A673 (cell line): ENCODE data around the gene KIAA0040. TPM values are rescaled to one million over a fixed set of nuclear protein-coding genes. Genes with fewer than 3 reads are reported as not detected.

ENCODE experiments used
- BruUV-seq: library from RNA; stranded (reverse); fragments of 400-500 nt; replicated peaks from 2 replicates; lab custom pipeline; 2021; lab: Mats Ljungman, UMichigan
- CTCF ChIA-PET: fragments of 300-600 bp; sonication (Branson Sonifier 250); formaldehyde crosslinking; loops from one replicate; lab custom pipeline; 2022; ENCODE audit warnings: antibody characterized with exemption; lab: Charles Lee
- POLR2A ChIA-PET: fragments of 300-600 bp; sonication (Branson Sonifier 250); formaldehyde crosslinking; loops from one replicate; lab custom pipeline; 2022; ENCODE audit warnings: antibody characterized with exemption; ENCODE audit not compliant: low non-redundant PET; lab: Charles Lee
- DNase-seq: peaks from one replicate; pipeline ENCODE4 v3.0.0-alpha.2; 2015; ENCODE audit warnings: low spot score
- H3K27ac ChIP-seq: fragments of 200-600 bp; sonication (generic); 2 replicates; pipeline ENCODE4 v1.5.1; 2016; ENCODE audit warnings: mixed run types, low read depth, mild to moderate bottlenecking, mixed read lengths, antibody characterized with exemption, low read length; ENCODE audit not compliant: poor library complexity, severe bottlenecking
- H3K27me3 ChIP-seq: fragments of 200-600 bp; sonication (generic); replicated peaks from 2 replicates; pipeline ENCODE4 v1.6.1; 2017; ENCODE audit warnings: mixed run types, low read depth, mild to moderate bottlenecking, mixed read lengths, antibody characterized with exemption, low read length; ENCODE audit not compliant: insufficient read depth, poor library complexity
- H3K36me3 ChIP-seq: fragments of 200-600 bp; sonication (generic); 2 replicates; pipeline ENCODE4 v1.6.1; 2016; ENCODE audit warnings: mixed run types, mild to moderate bottlenecking, mixed read lengths, antibody characterized with exemption, low read length; ENCODE audit not compliant: insufficient read depth, poor library complexity, severe bottlenecking
- H3K4me1 ChIP-seq: fragments of 200-600 bp; sonication (generic); 2 replicates; pipeline ENCODE4 v1.6.1; 2017; ENCODE audit warnings: mixed run types, mild to moderate bottlenecking, mixed read lengths, antibody characterized with exemption, low read length; ENCODE audit not compliant: insufficient read depth, poor library complexity, severe bottlenecking
- H3K4me3 ChIP-seq: fragments of 200-600 bp; sonication (generic); 2 replicates; pipeline ENCODE4 v1.5.1; 2016; ENCODE audit warnings: low read depth, mixed run types, mild to moderate bottlenecking, mixed read lengths, low read length; ENCODE audit not compliant: poor library complexity, severe bottlenecking
- H3K9me3 ChIP-seq: fragments of 200-600 bp; sonication (generic); 2 replicates; pipeline ENCODE4 v1.6.1; 2016; ENCODE audit warnings: mixed run types, low read depth, mild to moderate bottlenecking, mixed read lengths, antibody characterized with exemption, low read length; ENCODE audit not compliant: poor library complexity, severe bottlenecking
- EZH2 ChIP-seq: fragments of 200-600 bp; sonication (generic); IDR thresholded peaks from 2 replicates; pipeline ENCODE4 v1.6.1; 2017; ENCODE audit warnings: borderline replicate concordance, low read depth, mild to moderate bottlenecking, mixed read lengths, antibody characterized with exemption, low read length; ENCODE audit not compliant: poor library complexity, severe bottlenecking
- intact Hi-C: fragments of 100-400 bp; cut with micrococcal nuclease; formaldehyde crosslinking; loops from one replicate; pipeline ENCODE4 v1.10.0; 2022; ENCODE audit not compliant: unreplicated experiment
- total RNA-seq: library from RNA; stranded (reverse); gene quantifications from 2 replicates; pipeline ENCODE4 v1.2.3, GENCODE V29; 2021
- TF ChIP-seq, protein P1 (sequence below): fragments of 300-800, 200-600 bp; sonication (generic); conservative IDR thresholded peaks from 2 replicates; pipeline ENCODE4 v1.5.1; 2017; ENCODE audit warnings: low read depth, mild to moderate bottlenecking, antibody characterized with exemption, low read length, moderate library complexity, mixed read lengths

Gene KIAA0040
- total RNA-seq, 1 experiment from 2014 or later, result not detected

DNA sequence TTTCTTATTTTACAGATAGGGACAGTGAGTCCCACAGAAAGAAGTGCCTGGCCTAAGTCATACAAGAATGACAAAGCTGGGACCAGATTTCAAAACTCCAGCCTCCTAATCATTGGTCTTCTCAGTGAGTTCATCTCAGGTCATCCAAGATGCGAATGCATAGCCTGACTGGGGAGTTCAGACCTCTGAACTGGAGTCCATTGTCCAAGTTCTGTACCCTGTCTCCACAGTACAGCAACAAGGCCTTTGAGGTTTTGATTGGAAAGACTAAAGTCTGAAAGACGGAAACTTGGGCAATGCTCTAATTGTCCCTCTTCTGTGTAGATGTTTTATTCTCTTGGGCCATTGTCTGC lies 63.0 kb downstream of the KIAA0040 start:
- Histone ChIP-seq H3K36me3 (no peaks in the 10 kb centered on the region), H3K4me1 (peaks cover 20% of the 10 kb centered on the region), H3K27ac (peak overlapping the region; percentile 72), H3K27me3 (no peaks in the 10 kb centered on the region), H3K4me3 (no peak overlapping the region), H3K9me3 (no peaks in the 10 kb centered on the region)
- no TSS peak for BruUV-seq
- TF ChIP-seq, protein P1, sequence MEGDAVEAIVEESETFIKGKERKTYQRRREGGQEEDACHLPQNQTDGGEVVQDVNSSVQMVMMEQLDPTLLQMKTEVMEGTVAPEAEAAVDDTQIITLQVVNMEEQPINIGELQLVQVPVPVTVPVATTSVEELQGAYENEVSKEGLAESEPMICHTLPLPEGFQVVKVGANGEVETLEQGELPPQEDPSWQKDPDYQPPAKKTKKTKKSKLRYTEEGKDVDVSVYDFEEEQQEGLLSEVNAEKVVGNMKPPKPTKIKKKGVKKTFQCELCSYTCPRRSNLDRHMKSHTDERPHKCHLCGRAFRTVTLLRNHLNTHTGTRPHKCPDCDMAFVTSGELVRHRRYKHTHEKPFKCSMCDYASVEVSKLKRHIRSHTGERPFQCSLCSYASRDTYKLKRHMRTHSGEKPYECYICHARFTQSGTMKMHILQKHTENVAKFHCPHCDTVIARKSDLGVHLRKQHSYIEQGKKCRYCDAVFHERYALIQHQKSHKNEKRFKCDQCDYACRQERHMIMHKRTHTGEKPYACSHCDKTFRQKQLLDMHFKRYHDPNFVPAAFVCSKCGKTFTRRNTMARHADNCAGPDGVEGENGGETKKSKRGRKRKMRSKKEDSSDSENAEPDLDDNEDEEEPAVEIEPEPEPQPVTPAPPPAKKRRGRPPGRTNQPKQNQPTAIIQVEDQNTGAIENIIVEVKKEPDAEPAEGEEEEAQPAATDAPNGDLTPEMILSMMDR, result no peak
- TF ChIP-seq EZH2, result no peak
- CTCF ChIA-PET, result no interaction called here
- intact Hi-C loops, result loop anchor here (10.0 kb wide), 1 partner anchor 355 kb away; no protein-coding TSS in a partner anchor
- DNase-seq, result no peak
- POLR2A ChIA-PET, result no interaction called here

GRCh38 chr1:175129182-175129581 lies 63.4 kb downstream of the KIAA0040 start:
- Histone ChIP-seq H3K36me3 (no peaks in the 10 kb centered on the region), H3K27ac (peak overlapping the region; percentile 72), H3K9me3 (no peaks in the 10 kb centered on the region), H3K27me3 (no peaks in the 10 kb centered on the region), H3K4me3 (no peak overlapping the region), H3K4me1 (peaks cover 20% of the 10 kb centered on the region)
- no TSS peak for BruUV-seq
- TF ChIP-seq, protein P1, result no peak
- no peak for TF ChIP-seq EZH2
- ChIA-PET POLR2A (no interaction called here), CTCF (no interaction called here)
- DNase-seq, result peak; percentile 24
- intact Hi-C loops, result loop anchor here (10.0 kb wide), 1 partner anchor 354 kb away; no protein-coding TSS in a partner anchor

GRCh38 chr1:175128523-175128922 lies 64.1 kb downstream of the KIAA0040 start:
- Histone ChIP-seq H3K9me3 (no peaks in the 10 kb centered on the region), H3K27ac (no peak overlapping the region), H3K4me3 (no peak overlapping the region), H3K4me1 (peaks cover 20% of the 10 kb centered on the region), H3K27me3 (no peaks in the 10 kb centered on the region), H3K36me3 (no peaks in the 10 kb centered on the region)
- CTCF ChIA-PET, result no interaction called here
- DNase-seq, result no peak
- no TSS peak for BruUV-seq
- intact Hi-C loops, result loop anchor here (10.0 kb wide), 1 partner anchor 354 kb away; no protein-coding TSS in a partner anchor
- POLR2A ChIA-PET, result no interaction called here
- TF ChIP-seq, protein P1, result no peak
- no peak for TF ChIP-seq EZH2
